C4-2B (cell line): ENCODE measurements around the gene SLC16A7.

Experiments
- ZFX ChIP-seq: fragments of 450-650 bp; IDR thresholded peaks from 2 replicates; pipeline ENCODE4 v1.6.1; 2017
- TF ChIP-seq, protein P1 (sequence below): fragments of 450-650 bp; conservative IDR thresholded peaks from 2 replicates; pipeline ENCODE4 v1.5.1; 2017; ENCODE audit warnings: mild to moderate bottlenecking

DNA sequence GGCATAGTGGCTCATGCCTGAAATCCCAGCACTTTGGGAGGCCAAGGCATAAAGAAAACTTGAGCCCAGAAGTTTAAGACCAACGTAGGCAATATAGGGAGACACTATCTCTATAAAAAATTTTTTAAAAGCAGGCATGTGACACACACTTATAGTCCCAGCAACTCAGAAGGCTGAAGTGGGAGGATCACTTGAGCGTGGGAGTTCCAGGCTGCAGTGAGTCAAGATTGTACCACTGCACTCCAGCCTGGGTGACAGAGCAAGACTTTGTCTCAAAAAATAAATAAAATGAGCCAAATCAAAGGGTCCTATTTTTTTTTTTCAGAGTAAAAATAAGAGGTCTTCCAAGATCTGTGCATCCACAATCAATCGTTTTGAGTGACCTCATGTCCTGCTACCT lies 237.6 kb downstream of the SLC16A7 start:
- TF ChIP-seq, protein P1, sequence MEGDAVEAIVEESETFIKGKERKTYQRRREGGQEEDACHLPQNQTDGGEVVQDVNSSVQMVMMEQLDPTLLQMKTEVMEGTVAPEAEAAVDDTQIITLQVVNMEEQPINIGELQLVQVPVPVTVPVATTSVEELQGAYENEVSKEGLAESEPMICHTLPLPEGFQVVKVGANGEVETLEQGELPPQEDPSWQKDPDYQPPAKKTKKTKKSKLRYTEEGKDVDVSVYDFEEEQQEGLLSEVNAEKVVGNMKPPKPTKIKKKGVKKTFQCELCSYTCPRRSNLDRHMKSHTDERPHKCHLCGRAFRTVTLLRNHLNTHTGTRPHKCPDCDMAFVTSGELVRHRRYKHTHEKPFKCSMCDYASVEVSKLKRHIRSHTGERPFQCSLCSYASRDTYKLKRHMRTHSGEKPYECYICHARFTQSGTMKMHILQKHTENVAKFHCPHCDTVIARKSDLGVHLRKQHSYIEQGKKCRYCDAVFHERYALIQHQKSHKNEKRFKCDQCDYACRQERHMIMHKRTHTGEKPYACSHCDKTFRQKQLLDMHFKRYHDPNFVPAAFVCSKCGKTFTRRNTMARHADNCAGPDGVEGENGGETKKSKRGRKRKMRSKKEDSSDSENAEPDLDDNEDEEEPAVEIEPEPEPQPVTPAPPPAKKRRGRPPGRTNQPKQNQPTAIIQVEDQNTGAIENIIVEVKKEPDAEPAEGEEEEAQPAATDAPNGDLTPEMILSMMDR = no peak
- no peak for TF ChIP-seq ZFX
